Measurements from ENCODE around the gene BUB3. TPM values are rescaled to one million over a fixed set of nuclear protein-coding genes. Genes with fewer than 3 reads are reported as not detected.

The BUB3 gene
- total RNA-seq, 1 donor from 2014 or later = 163 TPM

DNA sequence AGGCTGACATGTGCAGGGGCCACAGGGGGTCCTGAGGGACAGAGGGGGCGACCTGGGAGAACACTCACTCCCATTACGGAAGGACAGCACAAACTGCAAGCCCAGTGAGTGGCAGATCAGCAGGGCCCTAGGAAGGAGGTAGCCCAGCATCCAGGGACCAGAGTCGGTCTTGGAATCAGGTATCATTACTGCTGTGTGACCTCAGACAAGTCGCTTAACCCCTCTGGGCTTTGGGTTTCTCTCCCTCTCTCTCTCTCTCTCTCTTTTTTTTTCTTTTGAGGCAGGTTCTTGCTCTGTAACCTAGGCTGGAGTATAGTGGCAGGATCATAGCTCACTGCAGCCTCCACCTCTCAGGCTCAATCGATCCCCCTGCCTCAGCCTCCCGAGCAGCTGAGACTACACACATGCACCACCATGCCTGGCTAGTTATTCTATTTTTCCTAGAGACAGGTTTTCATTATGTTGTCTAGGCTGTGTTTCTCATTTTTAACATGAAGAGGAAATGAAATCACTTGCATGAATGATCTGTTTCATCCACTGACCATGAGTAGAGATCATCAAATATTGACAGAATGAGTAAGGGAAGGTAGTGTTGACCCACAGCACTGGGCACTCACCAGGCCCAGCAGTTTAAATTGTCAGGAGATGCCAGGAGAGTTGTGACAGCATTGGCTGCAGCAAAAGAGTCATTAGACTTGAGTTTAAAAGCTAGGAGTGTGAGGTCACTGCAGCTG lies 49.4 kb downstream of the BUB3 start:
- DNase-seq (ENCODE audit: low read depth in 2 of 2) = peak in 1 of 2 donors; percentile 9

GRCh38 chr10:123204127-123204461 lies 49.9 kb downstream of the BUB3 start:
- no peak for DNase-seq (ENCODE audit: low read depth in 2 of 2)

- no peak for DNase-seq (ENCODE audit: low read depth in 2 of 2)
Observed at GRCh38 chr10:123205041-123205440, 50.8 kb downstream of the BUB3 start.

DNA sequence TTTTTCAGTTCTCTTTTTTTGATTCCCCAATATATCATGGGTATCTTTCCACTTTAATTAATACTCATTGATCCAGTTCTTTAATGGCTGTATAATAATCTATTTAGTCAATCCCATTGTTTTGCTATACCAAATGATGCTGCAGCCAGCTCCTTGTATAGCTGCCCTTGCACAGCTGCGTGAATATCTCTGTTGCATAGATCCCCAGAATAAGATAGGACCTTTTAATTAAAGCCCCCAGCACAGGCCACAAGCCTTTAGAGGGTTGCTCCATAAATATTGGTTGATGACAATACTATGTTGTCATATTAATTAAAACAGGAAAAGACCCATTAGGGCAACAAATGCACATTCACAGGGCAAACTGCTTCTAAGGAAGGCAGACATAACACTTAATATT lies 57.9 kb downstream of the BUB3 start:
- DNase-seq (ENCODE audit: low read depth in 2 of 2) = no peak

- DNase-seq (ENCODE audit: low read depth in 2 of 2) = no peak
Observed at GRCh38 chr10:123212640-123213039, 58.4 kb downstream of the BUB3 start.

- no peak for DNase-seq (ENCODE audit: low read depth in 2 of 2)
Observed at GRCh38 chr10:123213192-123213591, 59.0 kb downstream of the BUB3 start.

Other genes with a start within 250 kb of the BUB3 start
- gene FAM24A, start 243.8 kb upstream of the BUB3 start, total RNA-seq = not detected in 2 replicates
- gene C10orf88, start 200.2 kb upstream of the BUB3 start, total RNA-seq = 12.6 and 15.9 TPM in 2 replicates
- gene PSTK, start 174.0 kb upstream of the BUB3 start, total RNA-seq = 2.4 and 2.8 TPM in 2 replicates
- gene IKZF5, start 145.6 kb upstream of the BUB3 start, total RNA-seq = 1.7 and 2.2 TPM in 2 replicates
- gene ACADSB, start 145.4 kb upstream of the BUB3 start, total RNA-seq = 3.2 and 3.9 TPM in 2 replicates
- not detected in 2 replicates for gene HMX3, start 18.4 kb upstream of the BUB3 start, total RNA-seq
- not detected in 2 replicates for gene HMX2, start 6.3 kb upstream of the BUB3 start, total RNA-seq

Data from lung microvascular endothelial cell (primary cell).